Neural cell (in vitro differentiated cells): ENCODE results near the gene MCAM.

ENCODE experiments used
- CTCF ChIP-seq: fragments of 450-650 bp; IDR thresholded peaks from 2 replicates; pipeline ENCODE4 v1.5.1; 2014; ENCODE audit warnings: antibody characterized with exemption, mild to moderate bottlenecking, moderate library complexity; ENCODE audit not compliant: poor library complexity, severe bottlenecking
- EP300 ChIP-seq: fragments of 450-650 bp; conservative IDR thresholded peaks from 2 replicates; pipeline ENCODE4 v1.6.1; 2014; ENCODE audit warnings: antibody characterized with exemption, mild to moderate bottlenecking, moderate library complexity; ENCODE audit not compliant: poor library complexity, severe bottlenecking
- EZH2 ChIP-seq: fragments of 200-600, 300-800 bp; shearing (Covaris generic), sonication (generic); IDR thresholded peaks from 2 replicates; pipeline ENCODE4 v1.6.1; 2014; ENCODE audit warnings: antibody characterized with exemption, low read length, borderline replicate concordance, mild to moderate bottlenecking; ENCODE audit not compliant: insufficient read depth, poor library complexity, severe bottlenecking
- POLR2AphosphoS5 ChIP-seq: IDR thresholded peaks from 2 replicates; pipeline ENCODE4 v1.6.1; 2012
- RAD21 ChIP-seq: fragments of 450-650 bp; conservative IDR thresholded peaks from 2 replicates; pipeline ENCODE4 v1.6.1; 2014; ENCODE audit warnings: antibody characterized with exemption, mild to moderate bottlenecking, moderate library complexity
- TAF1 ChIP-seq: IDR thresholded peaks from 2 replicates; pipeline ENCODE4 v1.6.1; 2012; ENCODE audit warnings: low read depth

GRCh38 chr11:119338965-119339588, 22.1 kb upstream of the MCAM start:
- TF ChIP-seq CTCF (no peak), TAF1 (no peak), EZH2 (no peak), POLR2AphosphoS5 (no peak), EP300 (no peak), RAD21 (no peak)
